Activated T-helper 9 cell treated with anti-CD3 and anti-CD28 coated beads, Interleukin-2, amount 50 U/mL, for 16 hours (primary cell): ENCODE measurements around the gene GLG1.

Experiments
- DNase-seq: peaks from one replicate; pipeline ENCODE4 v3.0.0-alpha.2; 2020; ENCODE audit warnings: low read depth

The GLG1 gene

DNA sequence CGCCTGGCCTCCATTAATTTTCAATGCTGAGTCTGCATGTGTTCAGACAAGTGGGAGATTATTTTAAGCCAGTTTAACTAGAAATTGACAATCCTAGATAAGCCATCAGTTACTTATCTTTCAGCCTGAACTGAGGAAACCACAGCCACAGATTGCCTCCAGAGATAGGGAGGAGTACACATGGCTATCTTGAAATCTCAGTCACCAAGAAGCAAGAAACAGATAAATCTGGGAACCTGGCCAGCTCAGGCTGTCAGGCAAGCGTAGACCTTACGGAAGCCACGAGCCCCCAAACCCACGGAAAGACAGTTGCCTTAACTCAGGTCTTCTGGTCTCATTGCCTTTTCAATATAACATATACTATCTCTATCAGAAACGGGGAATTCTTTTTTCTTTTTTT lies 2.0 kb upstream of the GLG1 start:
- DNase-seq = peak; percentile 15

GRCh38 chr16:74608381-74608780 lies 1.5 kb upstream of the GLG1 start:
- no peak for DNase-seq

GRCh38 chr16:74607962-74608356 lies 1.0 kb upstream of the GLG1 start:
- no peak for DNase-seq

- DNase-seq = no peak
Observed at GRCh38 chr16:74607310-74607961, 522 bp upstream of the GLG1 start.

DNA sequence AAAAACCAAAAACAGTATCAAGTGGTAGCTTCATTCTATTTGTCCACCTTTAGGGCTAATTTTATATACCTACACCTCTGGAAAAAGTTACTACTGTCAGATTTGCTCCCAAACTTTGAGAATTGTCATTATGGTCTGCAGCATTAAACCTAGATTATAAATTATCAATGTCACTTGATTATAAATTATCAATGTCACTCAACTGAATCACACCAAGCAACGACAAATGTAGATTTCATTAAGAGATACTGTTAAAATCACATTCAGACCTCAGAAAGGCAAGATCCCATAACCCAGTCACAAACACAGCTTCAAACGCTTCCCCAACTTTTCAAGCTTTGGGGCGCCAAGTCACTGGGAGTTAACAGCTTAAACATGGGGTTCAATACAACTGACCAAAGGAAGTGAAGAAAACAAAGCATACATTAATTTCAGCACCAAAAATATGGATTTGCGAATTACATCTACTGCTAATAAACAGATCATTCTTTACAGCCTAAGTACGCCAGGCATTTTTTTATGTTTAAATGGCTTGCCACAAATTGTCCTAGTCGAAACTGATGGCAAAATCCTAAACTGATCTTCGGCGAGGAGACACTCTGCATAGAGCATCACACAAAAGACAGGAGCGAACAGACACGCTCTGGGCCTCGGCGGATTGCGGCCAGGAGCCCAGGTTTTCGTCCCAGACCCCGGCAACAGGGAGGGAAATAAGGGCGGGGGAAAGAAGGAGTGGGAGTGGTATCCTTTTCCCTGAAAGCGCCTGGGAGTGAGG lies 981 bp downstream of the GLG1 start:
- DNase-seq = no peak

- no peak for DNase-seq
Observed at GRCh38 chr16:74605332-74605731, 1.6 kb downstream of the GLG1 start.

DNA sequence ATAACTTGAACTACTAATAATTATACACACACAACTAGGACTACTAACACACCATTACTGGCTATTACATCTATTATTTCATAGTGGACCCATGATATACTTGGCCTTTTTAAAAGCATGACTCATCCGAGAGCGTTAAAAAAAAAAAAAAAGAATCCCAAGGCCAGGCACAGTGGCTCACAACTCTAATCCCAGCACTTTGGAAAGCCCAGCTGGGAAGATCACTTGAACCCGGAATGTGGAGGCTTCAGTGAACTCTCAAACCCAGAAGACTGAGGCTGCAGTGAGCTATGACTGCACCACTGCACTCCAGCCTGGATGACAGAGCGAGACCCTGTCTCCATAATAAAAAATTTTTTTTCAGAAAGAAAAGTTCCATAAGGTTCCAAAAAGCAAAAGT lies 3.1 kb downstream of the GLG1 start:
- no peak for DNase-seq

DNA sequence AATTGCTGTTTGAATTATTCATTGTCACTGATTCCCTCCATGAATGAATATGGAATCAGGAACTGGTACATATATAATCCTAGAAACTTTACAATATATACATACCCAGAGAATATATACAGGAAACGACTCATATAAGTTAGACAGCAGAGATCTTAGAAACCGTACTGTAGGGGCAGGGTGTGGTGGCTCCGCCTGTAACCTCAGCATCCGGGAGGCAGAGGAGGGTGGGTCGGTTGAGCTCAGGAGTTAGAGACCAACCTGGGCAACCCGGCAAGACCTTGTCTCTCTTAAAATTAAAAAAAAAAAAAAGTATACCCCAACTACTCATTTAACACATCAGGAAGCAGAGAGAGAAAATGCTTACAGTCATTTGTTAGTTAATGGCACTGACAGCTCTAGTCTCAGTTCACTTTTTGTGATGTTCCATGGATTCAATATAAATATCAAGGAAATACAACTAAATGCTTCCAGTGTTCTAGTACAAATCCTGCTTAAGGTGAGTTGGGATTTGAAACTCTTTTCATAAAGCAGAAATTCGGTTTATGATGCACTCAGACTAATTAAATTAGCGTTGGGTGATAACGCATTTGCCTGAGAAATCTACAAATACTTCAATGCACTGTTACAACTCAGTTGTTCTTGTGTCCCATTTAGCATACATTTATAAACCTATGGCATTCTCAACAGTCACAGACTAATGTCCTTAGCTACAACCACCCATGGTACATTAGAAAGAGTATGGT lies 5.6 kb downstream of the GLG1 start:
- DNase-seq = peak; percentile 33

DNA sequence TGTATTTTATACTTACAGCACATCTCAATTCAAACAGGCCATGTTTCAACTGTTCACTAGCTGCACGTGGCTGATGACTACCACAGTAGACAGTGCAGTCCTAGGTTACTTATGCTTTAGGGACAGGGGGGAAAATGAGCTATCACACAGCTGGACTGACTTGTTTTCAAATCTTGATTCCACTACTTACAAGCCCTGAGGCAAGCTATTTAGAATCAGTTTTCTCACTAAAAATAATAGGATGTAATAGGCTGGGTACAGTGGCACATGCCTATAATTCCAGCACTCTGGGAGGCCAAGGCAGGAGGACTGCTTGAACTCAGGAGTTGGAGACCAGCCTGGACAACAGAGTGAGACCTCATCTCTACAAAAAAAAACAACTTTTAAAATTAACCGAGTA lies 10.3 kb downstream of the GLG1 start:
- no peak for DNase-seq

DNA sequence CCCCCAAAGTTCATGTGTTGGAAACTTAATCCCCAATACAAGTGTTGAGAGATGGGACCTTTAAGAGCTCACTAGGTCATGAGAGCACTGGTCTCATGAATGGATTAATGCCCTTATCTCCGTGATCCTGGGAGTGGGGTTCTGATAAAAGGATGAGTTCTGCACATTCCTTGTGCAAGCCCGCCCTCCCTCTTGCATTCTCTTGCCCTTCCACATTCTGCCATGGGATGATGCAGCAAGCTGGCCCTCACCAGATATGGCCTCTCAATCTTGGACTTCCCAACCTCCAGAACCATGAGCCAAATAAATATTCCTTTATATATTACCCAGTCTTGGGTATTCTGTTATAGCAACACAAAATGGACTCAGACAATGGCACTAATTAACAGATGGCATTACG lies 14.1 kb downstream of the GLG1 start:
- no peak for DNase-seq

- no peak for DNase-seq
Observed at GRCh38 chr16:74591876-74592650, 14.9 kb downstream of the GLG1 start.

DNA sequence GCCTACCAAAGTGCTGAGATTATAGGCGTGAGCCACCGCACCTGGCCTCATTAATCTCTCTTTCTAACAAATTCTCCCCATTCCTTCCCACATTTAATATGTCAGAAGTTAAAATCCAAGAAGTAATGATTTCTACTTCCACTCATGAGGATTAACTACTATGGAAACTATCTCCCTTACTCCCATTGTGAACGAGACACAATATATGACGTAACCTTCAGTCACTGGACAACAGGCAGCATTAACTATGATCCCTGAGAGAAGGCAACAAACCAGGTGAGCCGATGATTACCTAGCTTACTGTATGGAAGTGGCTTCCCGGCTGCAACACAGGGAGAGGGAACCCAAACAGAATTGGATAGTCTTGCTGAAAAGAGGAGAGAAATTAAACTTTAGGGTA lies 20.0 kb downstream of the GLG1 start:
- no peak for DNase-seq

DNA sequence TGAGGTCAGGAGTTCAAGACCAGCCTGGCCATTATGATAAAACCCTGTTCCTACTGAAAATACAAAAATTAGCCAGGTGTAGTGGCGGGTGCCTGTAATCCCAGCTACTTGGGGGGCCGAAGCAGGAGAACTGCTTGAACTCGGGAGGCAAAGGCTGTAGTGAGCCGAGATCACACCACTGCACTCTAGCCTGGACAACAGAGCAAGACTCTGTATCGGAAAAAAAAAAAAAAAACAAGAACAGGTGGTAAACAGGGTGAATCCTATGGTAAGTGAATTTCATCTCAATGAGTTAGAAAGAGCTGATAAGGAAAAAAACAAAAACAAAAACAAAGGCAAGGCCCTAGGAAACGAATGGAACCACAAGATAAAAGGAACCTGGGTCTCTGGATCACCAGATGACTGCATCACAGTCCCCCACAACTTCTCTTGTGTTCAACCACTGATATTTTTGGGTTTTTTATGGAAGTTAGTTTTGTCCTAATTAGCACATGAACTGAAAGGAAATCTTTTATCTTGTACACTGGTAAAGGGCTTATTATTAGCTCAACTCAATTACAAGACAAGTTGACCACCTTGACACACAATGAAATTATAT lies 21.0 kb downstream of the GLG1 start:
- no peak for DNase-seq

GRCh38 chr16:74583926-74584666 lies 22.8 kb downstream of the GLG1 start:
- no peak for DNase-seq

DNA sequence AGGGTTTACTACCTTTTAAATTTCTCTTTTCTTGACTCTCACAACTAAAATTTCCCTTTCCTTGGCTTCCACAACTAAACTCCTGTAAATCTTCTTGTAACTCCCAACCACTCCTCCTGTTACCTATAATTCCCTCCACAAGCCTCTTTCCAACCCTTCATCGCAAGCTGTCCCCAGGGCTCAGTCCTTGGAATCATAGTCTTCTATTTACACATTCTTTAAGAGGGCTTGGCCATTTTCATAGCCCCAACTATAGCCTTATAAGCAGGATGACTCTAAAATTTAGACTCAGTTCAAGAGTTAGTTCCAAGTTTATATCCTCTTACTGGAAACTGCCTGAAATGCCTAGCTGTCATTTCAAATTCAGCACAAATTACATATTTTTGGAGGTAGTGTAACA lies 23.9 kb downstream of the GLG1 start:
- no peak for DNase-seq

- DNase-seq = no peak
Observed at GRCh38 chr16:74580833-74581232, 26.1 kb downstream of the GLG1 start.

GRCh38 chr16:74578838-74579237 lies 28.1 kb downstream of the GLG1 start:
- no peak for DNase-seq

DNA sequence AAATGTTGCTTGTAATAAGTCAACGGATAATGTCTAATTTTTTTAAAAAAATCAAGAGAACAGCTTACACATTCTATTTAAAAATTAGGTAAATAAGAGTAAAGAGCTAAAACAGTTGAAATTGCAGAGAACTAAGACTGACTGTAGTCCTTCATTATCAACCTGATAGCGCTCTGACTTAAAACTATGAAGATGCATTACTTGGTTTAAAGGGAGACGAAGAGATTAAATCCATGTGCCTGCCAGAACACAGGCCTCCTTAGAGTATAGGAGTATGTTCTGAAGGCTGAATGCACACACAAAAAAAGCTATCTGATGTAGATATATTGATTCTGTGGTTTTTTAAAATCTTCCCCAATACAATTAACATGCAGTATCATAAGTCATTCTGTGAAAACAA lies 28.5 kb downstream of the GLG1 start:
- no peak for DNase-seq

DNA sequence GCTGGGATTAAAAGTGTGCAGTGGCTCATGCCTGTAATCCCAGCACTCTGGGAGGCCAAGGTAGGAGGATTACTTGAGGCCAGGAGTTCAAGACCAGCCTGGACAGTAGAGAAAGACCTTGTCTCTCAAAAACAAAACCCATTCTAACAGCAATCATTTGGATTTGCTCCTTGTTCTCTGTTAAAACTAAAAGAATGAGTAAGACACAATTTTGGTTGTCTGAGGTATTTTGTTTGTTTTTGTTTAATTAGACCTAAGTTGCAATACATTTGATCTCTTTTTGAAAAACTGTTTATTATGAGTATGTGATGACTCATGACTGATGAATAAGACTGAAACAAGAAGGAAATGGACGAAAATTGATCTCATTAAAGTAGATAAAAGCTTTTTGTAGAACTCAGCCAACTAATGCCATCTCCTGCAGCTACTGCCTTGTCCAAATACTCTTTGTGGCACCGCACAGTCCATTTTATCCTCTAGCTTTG lies 29.0 kb downstream of the GLG1 start:
- DNase-seq = no peak

DNA sequence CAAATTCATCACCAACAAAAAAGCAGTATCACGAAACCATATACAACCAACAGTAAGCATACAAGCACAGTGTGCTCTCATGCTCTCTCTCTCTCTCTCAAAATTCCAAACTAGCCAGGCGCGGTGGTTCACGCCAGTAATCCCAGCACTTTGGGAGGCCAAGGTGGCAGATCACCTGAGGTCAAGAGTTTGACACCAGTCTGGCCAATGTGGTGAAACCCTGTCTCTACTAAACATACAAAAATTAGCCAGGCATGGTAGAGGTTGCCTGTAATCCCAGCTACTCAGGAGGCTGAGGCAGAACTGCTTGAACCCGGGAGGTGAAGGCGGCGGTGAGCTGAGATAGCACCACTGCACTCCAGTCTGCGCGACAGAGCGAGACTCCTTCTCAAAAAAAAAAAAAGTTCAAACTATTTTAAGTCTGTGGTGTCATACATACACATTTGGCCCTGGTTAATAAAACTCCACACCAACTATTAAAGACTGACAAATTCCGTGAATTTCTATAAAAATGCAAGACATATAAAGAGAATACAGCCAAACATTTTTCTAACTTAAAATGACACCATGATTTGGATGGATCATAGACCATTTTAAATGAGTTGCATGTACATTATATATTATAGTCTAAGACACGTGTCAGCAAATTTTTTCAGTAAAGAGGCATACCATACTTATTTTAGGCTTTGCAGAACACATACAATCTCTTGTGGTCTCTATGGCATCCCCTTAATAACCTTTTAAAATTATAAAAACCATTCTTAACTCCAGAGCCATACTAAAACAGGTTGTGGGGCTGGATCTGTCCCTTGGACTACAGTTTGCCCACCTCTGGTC lies 30.9 kb downstream of the GLG1 start:
- DNase-seq = no peak
